ACC112 (cell line): Measurements from ENCODE around the gene RYR2.

Source experiments
- H2AFZ ChIP-seq: fragments of 200-600 bp; sonication (generic); one replicate; pipeline ENCODE4 v1.6.0; 2017; ENCODE audit warnings: antibody characterized with exemption, low read length; ENCODE audit not compliant: unreplicated experiment
- H3K27ac ChIP-seq: fragments of 200-600 bp; sonication (generic); 2 replicates; pipeline ENCODE4 v1.5.1; 2014; ENCODE audit warnings: low read depth, mild to moderate bottlenecking, antibody characterized with exemption, low read length, moderate library complexity
- H3K27me3 ChIP-seq: fragments of 200-600 bp; sonication (generic); 2 replicates; pipeline ENCODE4 v1.6.1; 2014; ENCODE audit warnings: mild to moderate bottlenecking, antibody characterized with exemption, low read length, moderate library complexity, mixed read lengths; ENCODE audit not compliant: insufficient read depth
- H3K36me3 ChIP-seq: fragments of 200-600 bp; sonication (generic); 2 replicates; pipeline ENCODE4 v1.6.1; 2016; ENCODE audit warnings: mild to moderate bottlenecking, antibody characterized with exemption, low read length, moderate library complexity, mixed read lengths; ENCODE audit not compliant: insufficient read depth
- H3K4me1 ChIP-seq: fragments of 200-600 bp; sonication (generic); one replicate; pipeline ENCODE4 v1.6.1; 2016; ENCODE audit warnings: low read length, mixed read lengths; ENCODE audit not compliant: insufficient read depth, unreplicated experiment, control insufficient read depth
- H3K4me3 ChIP-seq: fragments of 200-600 bp; sonication (generic); 2 replicates; pipeline ENCODE4 v1.5.1; 2014; ENCODE audit warnings: mild to moderate bottlenecking, low read depth, low read length
- H3K79me2 ChIP-seq: fragments of 200-600 bp; sonication (generic); one replicate; pipeline ENCODE4 v1.6.0; 2016; ENCODE audit warnings: low read length; ENCODE audit not compliant: control insufficient read depth, unreplicated experiment, insufficient read depth

Gene RYR2

GRCh38 chr1:237032029-237032428 lies 10.0 kb upstream of the RYR2 start:
- H3K36me3 ChIP-seq, result no peaks in the 10 kb centered on the region
- no peaks in the 10 kb centered on the region for H3K79me2 ChIP-seq
- no peak overlapping the region for H3K4me3 ChIP-seq

DNA sequence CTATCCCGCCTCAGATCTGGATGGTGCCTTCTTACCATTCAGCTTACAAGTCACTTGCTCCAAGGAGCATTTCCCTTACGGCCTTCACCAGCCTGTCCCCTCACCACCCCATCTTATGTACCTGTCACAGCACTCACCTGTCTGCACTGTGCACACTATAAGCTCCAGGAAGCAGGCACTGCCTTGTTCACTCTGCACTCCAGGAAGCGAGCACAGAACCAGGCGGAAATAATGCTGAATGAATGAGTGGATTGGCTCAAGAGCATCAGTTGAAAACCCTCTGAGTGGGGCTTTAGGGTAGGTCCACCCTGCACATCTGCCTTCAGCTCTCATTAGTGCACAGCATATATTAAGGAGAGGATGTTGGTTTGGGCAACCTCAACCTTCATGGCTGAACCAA lies 8.9 kb upstream of the RYR2 start:
- Histone ChIP-seq H3K79me2 (no peaks in the 10 kb centered on the region), H3K36me3 (no peaks in the 10 kb centered on the region), H3K4me3 (no peak overlapping the region), H3K27ac (no peak overlapping the region), H2AFZ (no peak overlapping the region), H3K27me3 (no peaks in the 10 kb centered on the region), H3K4me1 (no peaks in the 10 kb centered on the region)

More at GRCh38 chr1:237032029-237032428, 10.0 kb upstream of the RYR2 start:
- no peaks in the 10 kb centered on the region for H3K27me3 ChIP-seq
- H2AFZ ChIP-seq, result no peak overlapping the region
- no peak overlapping the region for H3K27ac ChIP-seq
- no peaks in the 10 kb centered on the region for H3K4me1 ChIP-seq

DNA sequence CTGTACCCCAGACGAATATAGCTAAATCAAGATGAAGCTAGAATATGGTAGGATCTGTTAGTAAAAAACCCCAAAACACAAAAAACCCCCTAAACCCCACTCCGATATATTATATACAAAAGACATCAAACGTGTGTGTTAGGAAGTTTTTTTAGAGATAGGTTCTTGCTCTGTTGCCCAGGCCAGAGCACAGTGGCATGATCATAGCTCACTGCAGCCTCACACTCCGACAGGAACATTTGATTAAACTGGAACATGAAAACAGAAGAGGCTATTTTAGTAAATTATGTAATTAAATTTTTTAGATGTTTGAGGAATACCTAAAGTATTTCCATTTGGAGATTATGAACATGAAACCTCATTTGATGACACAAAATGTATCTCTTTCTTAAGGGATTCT lies 8.2 kb upstream of the RYR2 start:
- no peak overlapping the region for H2AFZ ChIP-seq

DNA sequence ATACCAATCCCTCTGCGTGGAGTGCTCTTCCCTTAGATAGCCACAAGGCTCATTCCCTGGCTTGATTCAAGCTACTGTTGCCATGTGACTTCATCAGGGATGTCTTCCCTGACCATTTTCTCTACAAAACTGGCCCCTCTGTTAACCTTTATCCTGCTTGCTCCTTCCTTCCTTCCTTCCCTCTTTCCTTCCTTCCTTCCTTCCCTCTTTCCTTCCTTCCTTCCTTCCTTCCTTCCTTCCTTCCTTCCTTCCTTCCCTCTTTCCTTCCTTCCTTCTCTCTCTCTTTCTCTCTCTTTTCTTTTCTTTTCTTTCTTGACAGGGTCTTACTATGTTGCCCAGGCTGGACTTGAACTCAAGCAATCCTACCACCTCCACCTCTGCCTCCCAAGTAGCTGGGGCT lies 6.2 kb upstream of the RYR2 start:
- H3K36me3 ChIP-seq, result no peaks in the 10 kb centered on the region
- peaks cover 5% of the 10 kb centered on the region for H3K27me3 ChIP-seq
- no peaks in the 10 kb centered on the region for H3K79me2 ChIP-seq
- H3K4me1 ChIP-seq, result no peaks in the 10 kb centered on the region
- no peak overlapping the region for H2AFZ ChIP-seq
- H3K4me3 ChIP-seq, result no peak overlapping the region
- H3K27ac ChIP-seq, result no peak overlapping the region

More for the DNA sequence above, 8.2 kb upstream of the RYR2 start:
- no peak overlapping the region for H3K4me3 ChIP-seq
- no peaks in the 10 kb centered on the region for H3K79me2 ChIP-seq
- no peaks in the 10 kb centered on the region for H3K36me3 ChIP-seq
- H3K27me3 ChIP-seq, result no peaks in the 10 kb centered on the region
- H3K27ac ChIP-seq, result no peak overlapping the region
- no peaks in the 10 kb centered on the region for H3K4me1 ChIP-seq

DNA sequence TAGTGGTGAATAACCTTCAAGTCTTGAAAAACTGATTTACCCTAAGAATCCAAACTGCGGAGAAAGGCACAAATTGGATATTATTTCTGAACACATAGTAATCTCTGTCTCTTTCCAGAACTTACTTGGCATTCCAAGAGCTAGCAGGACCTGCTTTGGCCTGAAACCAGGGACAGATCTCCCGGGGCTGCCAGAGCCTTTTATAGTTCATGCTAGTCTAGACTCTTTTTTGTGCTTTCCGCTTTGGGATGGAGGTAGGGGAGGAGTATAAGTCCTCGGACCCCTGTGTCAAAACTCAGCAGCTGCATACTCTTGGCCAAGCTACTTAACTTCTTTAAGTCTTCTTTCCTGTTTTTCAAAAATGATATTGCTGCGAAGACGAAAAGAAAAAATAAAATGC lies 3.8 kb upstream of the RYR2 start:
- H3K4me1 ChIP-seq, result no peaks in the 10 kb centered on the region
- H3K4me3 ChIP-seq, result no peak overlapping the region
- no peaks in the 10 kb centered on the region for H3K79me2 ChIP-seq
- no peaks in the 10 kb centered on the region for H3K36me3 ChIP-seq
- H3K27me3 ChIP-seq, result peaks cover 26% of the 10 kb centered on the region
- no peak overlapping the region for H3K27ac ChIP-seq
- no peak overlapping the region for H2AFZ ChIP-seq

- Histone ChIP-seq H3K4me1 (no peaks in the 10 kb centered on the region), H3K27me3 (peaks cover 38% of the 10 kb centered on the region)
Measured at GRCh38 chr1:237040823-237041222, 1.2 kb upstream of the RYR2 start.

DNA sequence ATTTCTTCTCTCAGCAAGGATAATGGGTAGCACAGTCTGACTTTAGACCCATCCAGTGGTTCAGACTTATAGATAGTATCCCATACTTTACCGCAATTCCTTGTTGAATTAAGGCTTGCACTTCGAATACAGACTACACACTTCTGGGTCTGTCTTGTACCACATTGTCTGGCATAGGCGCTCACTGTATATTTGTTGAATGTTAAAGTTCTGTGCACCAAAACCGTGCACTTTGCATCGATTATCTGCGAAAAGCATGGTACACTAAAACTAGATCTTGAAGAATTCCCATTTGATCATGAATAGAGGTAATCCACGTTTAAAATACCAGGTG lies 556 bp upstream of the RYR2 start:
- H3K36me3 ChIP-seq, result no peaks in the 10 kb centered on the region
- H3K27ac ChIP-seq, result no peak overlapping the region
- H3K4me3 ChIP-seq, result no peak overlapping the region
- no peak overlapping the region for H2AFZ ChIP-seq
- no peaks in the 10 kb centered on the region for H3K79me2 ChIP-seq
- peaks cover 38% of the 10 kb centered on the region for H3K27me3 ChIP-seq
- H3K4me1 ChIP-seq, result no peaks in the 10 kb centered on the region

More at GRCh38 chr1:237040823-237041222, 1.2 kb upstream of the RYR2 start:
- H3K4me3 ChIP-seq, result no peak overlapping the region
- no peak overlapping the region for H3K27ac ChIP-seq
- no peaks in the 10 kb centered on the region for H3K79me2 ChIP-seq
- no peak overlapping the region for H2AFZ ChIP-seq
- no peaks in the 10 kb centered on the region for H3K36me3 ChIP-seq

- Histone ChIP-seq H2AFZ (no peak overlapping the region), H3K79me2 (no peaks in the 10 kb centered on the region), H3K27ac (no peak overlapping the region), H3K4me3 (no peak overlapping the region), H3K36me3 (no peaks in the 10 kb centered on the region), H3K4me1 (no peaks in the 10 kb centered on the region), H3K27me3 (peaks cover 38% of the 10 kb centered on the region)
Measured at GRCh38 chr1:237042526-237042891, 525 bp downstream of the RYR2 start.

DNA sequence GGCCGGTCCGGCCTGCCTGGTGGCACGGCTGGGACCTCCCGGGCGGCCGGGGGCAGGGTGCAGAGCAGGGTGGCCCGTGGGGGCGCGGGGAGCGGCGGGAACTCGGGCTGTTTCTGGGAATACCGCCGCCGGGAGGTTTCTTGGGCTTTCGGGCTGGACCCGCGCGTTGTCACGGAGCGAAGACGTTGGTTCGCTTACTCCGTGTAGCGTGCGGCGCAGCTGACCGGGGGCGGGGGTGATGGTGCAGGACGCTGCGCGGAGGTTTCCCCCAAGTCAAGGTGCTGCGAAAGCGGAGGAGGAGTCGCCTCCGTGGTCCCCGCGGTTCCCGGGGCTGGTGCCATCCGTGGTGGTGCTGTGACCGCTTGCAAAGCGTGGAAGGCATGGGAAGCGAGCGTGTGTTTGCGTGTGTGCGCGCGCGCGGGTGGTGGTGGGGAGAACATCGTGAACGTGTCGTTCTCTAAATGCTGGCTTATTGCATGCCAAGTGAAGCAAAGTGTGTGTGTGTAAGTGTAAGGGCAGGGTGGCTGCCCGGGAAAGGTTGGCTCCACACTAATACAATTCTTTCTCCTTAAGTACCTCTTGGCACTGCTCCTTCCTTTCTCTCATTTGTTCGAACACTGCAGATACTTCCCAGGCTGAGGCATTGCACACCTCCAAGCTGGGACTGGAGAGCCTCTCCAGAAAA lies 1.1 kb downstream of the RYR2 start:
- Histone ChIP-seq H3K27me3 (peaks cover 38% of the 10 kb centered on the region), H3K36me3 (no peaks in the 10 kb centered on the region), H3K4me1 (no peaks in the 10 kb centered on the region), H2AFZ (no peak overlapping the region), H3K4me3 (no peak overlapping the region), H3K79me2 (no peaks in the 10 kb centered on the region), H3K27ac (no peak overlapping the region)

DNA sequence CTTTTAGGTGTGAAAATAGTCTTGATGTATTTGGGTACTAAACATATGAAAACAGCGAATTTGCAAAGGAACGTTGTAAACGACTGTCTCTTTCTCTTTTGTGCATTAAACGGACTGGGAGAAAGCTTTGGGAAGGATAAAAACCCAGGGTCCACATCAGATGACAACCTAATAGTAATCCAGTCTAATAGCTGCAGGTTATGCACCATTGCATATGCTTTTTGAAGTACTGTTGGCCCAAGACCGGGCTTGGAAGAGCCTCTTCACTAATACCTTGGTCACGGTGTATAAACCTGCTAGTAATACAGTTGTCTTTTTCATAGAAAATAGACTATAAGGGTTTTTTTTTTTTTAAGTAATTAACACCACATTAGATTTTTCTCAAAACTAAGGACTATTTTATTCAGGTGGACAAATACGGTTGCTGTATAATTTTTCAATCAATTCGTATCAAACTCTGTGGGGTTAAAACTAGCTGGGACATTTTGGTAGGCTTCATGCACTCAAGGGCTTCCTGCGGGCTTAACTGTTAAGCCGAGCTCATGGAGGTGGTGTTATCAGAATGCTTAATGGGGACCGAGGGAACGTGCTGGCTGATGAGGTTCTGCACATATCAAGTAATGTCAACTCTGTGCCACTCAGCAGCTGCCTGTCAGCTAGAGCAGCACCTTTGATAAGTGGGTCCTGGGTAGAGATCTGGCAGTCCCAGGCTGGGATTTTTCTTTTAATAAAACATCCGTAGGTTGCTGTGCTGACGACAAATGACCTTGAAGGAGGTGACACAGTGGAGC lies 2.1 kb downstream of the RYR2 start:
- Histone ChIP-seq H3K79me2 (no peaks in the 10 kb centered on the region), H3K27ac (no peak overlapping the region), H2AFZ (no peak overlapping the region), H3K4me1 (no peaks in the 10 kb centered on the region), H3K4me3 (no peak overlapping the region), H3K27me3 (peaks cover 38% of the 10 kb centered on the region), H3K36me3 (no peaks in the 10 kb centered on the region)
